Tibial nerve (tissue), 4 donors: ENCODE measurements around the gene COCH. TPM values are rescaled to one million over a fixed set of nuclear protein-coding genes. Genes with fewer than 3 reads are reported as not detected.

Source experiments
- DNase-seq, 2 donors: peaks; one replicate each; pipeline ENCODE4 v3.0.0-alpha.2; 2019; ENCODE audit warnings: low spot score in 2 of 2
- H3K27ac ChIP-seq, 4 donors: fragments of 200-600 bp; sonication (generic) in 3 of 4; one replicate each; pipeline ENCODE4 v1.5.1; 2017 to 2019; ENCODE audit warnings: mild to moderate bottlenecking in 1 of 4
- H3K27me3 ChIP-seq, 2 donors: fragments of 200-600 bp; sonication (generic) in 1 of 2; one replicate each; pipeline versions ENCODE4 v1.5.1 to v1.6.0; 2017 to 2019
- H3K36me3 ChIP-seq, 3 donors: fragments of 200-600 bp; sonication (generic); one replicate each; pipeline ENCODE4 v1.5.1; 2018 to 2019
- H3K4me1 ChIP-seq, 4 donors: fragments of 200-600 bp; sonication (generic) in 3 of 4; one replicate each; pipeline ENCODE4 v1.5.1; 2017 to 2019
- H3K4me3 ChIP-seq, 4 donors: fragments of 200-600 bp; sonication (generic) in 3 of 4; one replicate each; pipeline ENCODE4 v1.5.1; 2017 to 2019; ENCODE audit warnings: mild to moderate bottlenecking in 1 of 4, moderate library complexity in 1 of 4
- H3K9me3 ChIP-seq, 4 donors: fragments of 200-600 bp; sonication (generic) in 3 of 4; one replicate each; pipeline ENCODE4 v1.5.1; 2017 to 2019
- CTCF ChIP-seq, 5 experiments: fragments of 200-600 bp in 3 of 5; fragments of 450-650 bp in 2 of 5; sonication (generic) in 3 of 5; IDR thresholded peaks; one replicate each; pipeline ENCODE4 v1.5.1; 2016 to 2019; ENCODE audit warnings: antibody characterized with exemption in 5 of 5, mild to moderate bottlenecking in 3 of 5, moderate library complexity in 2 of 5
- EP300 ChIP-seq, 2 donors: sonication (generic); formaldehyde crosslinking; IDR thresholded peaks; one replicate each; pipeline ENCODE4 v1.6.1; 2017; ENCODE audit warnings: antibody characterized with exemption in 2 of 2, mild to moderate bottlenecking in 1 of 2
- POLR2A ChIP-seq, 2 donors: fragments of 450-650 bp; IDR thresholded peaks; one replicate each; pipeline ENCODE4 v1.6.1; 2017; ENCODE audit warnings: antibody characterized with exemption in 2 of 2, mild to moderate bottlenecking in 2 of 2, moderate library complexity in 2 of 2
- WGBS, 2 donors: methylation state at CpG; one replicate each; pipeline ENCODE4 v1.1.5; 2018; 5-methylcytosine and 5-hydroxymethylcytosine counted together
- total RNA-seq, 4 donors: library from RNA; depleted of rRNA; stranded (reverse); fragments of >200 nt; gene quantifications; one replicate each; pipeline ENCODE4 v1.1.0, GENCODE V29; 2016

The COCH gene
- total RNA-seq, 4 donors from 2014 or later: 3.6 to 10.3 (median 5.4) TPM

GRCh38 chr14:30884901-30885300 lies 10.5 kb downstream of the COCH start:
- Histone ChIP-seq H3K9me3 (no peaks in the 10 kb centered on the region), H3K36me3 (no peaks in the 10 kb centered on the region), H3K4me3 (no peak overlapping the region), H3K27ac (no peak overlapping the region), H3K4me1 (peaks cover 0 to 13% (median 0%) of the 10 kb centered on the region in 4 donors), H3K27me3 (no peaks in the 10 kb centered on the region)
- TF ChIP-seq CTCF (IDR thresholded peaks at IDR 0.05): no peak
- no peak for TF ChIP-seq EP300 (IDR thresholded peaks at IDR 0.05)
- no peak for TF ChIP-seq POLR2A (IDR thresholded peaks at IDR 0.05)
- DNase-seq: no peak
- WGBS, 2 donors: 88 to 89% methylated on average over 3 of the region's 3 CpGs

GRCh38 chr14:30885840-30886740 lies 11.7 kb downstream of the COCH start:
- Histone ChIP-seq H3K4me1 (peaks cover 0 to 18% (median 0%) of the 10 kb centered on the region in 4 donors), H3K4me3 (no peak overlapping the region), H3K27me3 (no peaks in the 10 kb centered on the region), H3K9me3 (no peaks in the 10 kb centered on the region), H3K36me3 (no peaks in the 10 kb centered on the region), H3K27ac (no peak overlapping the region)
- 93 to 97% methylated on average over 7 of the region's 7 CpGs for WGBS, 2 donors
- DNase-seq: no peak
- no peak for TF ChIP-seq CTCF (IDR thresholded peaks at IDR 0.05)

GRCh38 chr14:30888480-30889243 lies 14.3 kb downstream of the COCH start:
- no peaks in the 10 kb centered on the region for H3K9me3 ChIP-seq
- 92 to 97% methylated on average over 5 of the region's 5 CpGs for WGBS, 2 donors
- H3K27me3 ChIP-seq: no peaks in the 10 kb centered on the region
- H3K4me1 ChIP-seq: peaks cover 0 to 18% (median 0%) of the 10 kb centered on the region in 4 donors
- no peak overlapping the region for H3K4me3 ChIP-seq
- no peaks in the 10 kb centered on the region for H3K36me3 ChIP-seq
- TF ChIP-seq EP300 (IDR thresholded peaks at IDR 0.05) (no peak), CTCF (IDR thresholded peaks at IDR 0.05) (no peak), POLR2A (IDR thresholded peaks at IDR 0.05) (no peak)
- H3K27ac ChIP-seq: no peak overlapping the region
- no peak for DNase-seq

- Histone ChIP-seq H3K27me3 (no peaks in the 10 kb centered on the region), H3K4me3 (no peak overlapping the region), H3K27ac (no peak overlapping the region), H3K4me1 (peaks cover 0 to 18% (median 0%) of the 10 kb centered on the region in 4 donors), H3K9me3 (no peaks in the 10 kb centered on the region), H3K36me3 (no peaks in the 10 kb centered on the region)
- no peak for DNase-seq
- WGBS, 2 donors: 68 to 70% methylated on average over 4 of the region's 4 CpGs
- TF ChIP-seq POLR2A (IDR thresholded peaks at IDR 0.05): no peak
- no peak for TF ChIP-seq CTCF (IDR thresholded peaks at IDR 0.05)
- TF ChIP-seq EP300 (IDR thresholded peaks at IDR 0.05): no peak
Measured at GRCh38 chr14:30889244-30889594, 14.9 kb downstream of the COCH start.

GRCh38 chr14:30893819-30894218 lies 19.5 kb downstream of the COCH start:
- TF ChIP-seq POLR2A (IDR thresholded peaks at IDR 0.05) (no peak), CTCF (IDR thresholded peaks at IDR 0.05) (no peak)
- DNase-seq: no peak
- Histone ChIP-seq H3K27ac (no peak overlapping the region), H3K27me3 (no peaks in the 10 kb centered on the region), H3K4me3 (no peak overlapping the region), H3K9me3 (no peaks in the 10 kb centered on the region), H3K4me1 (peaks cover 0 to 14% (median 0%) of the 10 kb centered on the region in 4 donors), H3K36me3 (peaks cover 0 to 27% (median 0%) of the 10 kb centered on the region in 3 donors)
- WGBS, 2 donors: 86 to 87% methylated on average over 2 of the region's 2 CpGs
